NB4 (cell line): ENCODE measurements around the gene NUP210.

ENCODE experiments used
- DNase-seq: peaks from one replicate; pipeline ENCODE4 v3.0.0; 2010; ENCODE audit warnings: low read depth
- H3K4me3 ChIP-seq: one replicate; pipeline ENCODE4 v1.5.1; 2011; ENCODE audit warnings: mild to moderate bottlenecking, low read depth, low read length, moderate library complexity
- MAX ChIP-seq: IDR thresholded peaks from 2 replicates; pipeline ENCODE4 v1.6.1; 2011; ENCODE audit warnings: low read depth, low read length
- MYC ChIP-seq: IDR thresholded peaks from 2 replicates; pipeline ENCODE4 v1.6.1; 2011; ENCODE audit warnings: low read depth, low read length
- POLR2A ChIP-seq: IDR thresholded peaks from 2 replicates; pipeline ENCODE4 v1.6.1; 2011; ENCODE audit warnings: mild to moderate bottlenecking; ENCODE audit not compliant: insufficient read length; ENCODE audit errors: extremely low read depth
- TF ChIP-seq, protein P1 (sequence below): IDR thresholded peaks from one replicate; pipeline ENCODE4 v1.5.1; 2012; ENCODE audit warnings: low read depth, low read length

The NUP210 gene

GRCh38 chr3:13318626-13319470 lies 101.3 kb downstream of the NUP210 start:
- TF ChIP-seq MAX (no peak), POLR2A (no peak), MYC (no peak)
- TF ChIP-seq, protein P1, sequence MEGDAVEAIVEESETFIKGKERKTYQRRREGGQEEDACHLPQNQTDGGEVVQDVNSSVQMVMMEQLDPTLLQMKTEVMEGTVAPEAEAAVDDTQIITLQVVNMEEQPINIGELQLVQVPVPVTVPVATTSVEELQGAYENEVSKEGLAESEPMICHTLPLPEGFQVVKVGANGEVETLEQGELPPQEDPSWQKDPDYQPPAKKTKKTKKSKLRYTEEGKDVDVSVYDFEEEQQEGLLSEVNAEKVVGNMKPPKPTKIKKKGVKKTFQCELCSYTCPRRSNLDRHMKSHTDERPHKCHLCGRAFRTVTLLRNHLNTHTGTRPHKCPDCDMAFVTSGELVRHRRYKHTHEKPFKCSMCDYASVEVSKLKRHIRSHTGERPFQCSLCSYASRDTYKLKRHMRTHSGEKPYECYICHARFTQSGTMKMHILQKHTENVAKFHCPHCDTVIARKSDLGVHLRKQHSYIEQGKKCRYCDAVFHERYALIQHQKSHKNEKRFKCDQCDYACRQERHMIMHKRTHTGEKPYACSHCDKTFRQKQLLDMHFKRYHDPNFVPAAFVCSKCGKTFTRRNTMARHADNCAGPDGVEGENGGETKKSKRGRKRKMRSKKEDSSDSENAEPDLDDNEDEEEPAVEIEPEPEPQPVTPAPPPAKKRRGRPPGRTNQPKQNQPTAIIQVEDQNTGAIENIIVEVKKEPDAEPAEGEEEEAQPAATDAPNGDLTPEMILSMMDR, result no peak
- no peak overlapping the region for H3K4me3 ChIP-seq
- DNase-seq, result no peak

DNA sequence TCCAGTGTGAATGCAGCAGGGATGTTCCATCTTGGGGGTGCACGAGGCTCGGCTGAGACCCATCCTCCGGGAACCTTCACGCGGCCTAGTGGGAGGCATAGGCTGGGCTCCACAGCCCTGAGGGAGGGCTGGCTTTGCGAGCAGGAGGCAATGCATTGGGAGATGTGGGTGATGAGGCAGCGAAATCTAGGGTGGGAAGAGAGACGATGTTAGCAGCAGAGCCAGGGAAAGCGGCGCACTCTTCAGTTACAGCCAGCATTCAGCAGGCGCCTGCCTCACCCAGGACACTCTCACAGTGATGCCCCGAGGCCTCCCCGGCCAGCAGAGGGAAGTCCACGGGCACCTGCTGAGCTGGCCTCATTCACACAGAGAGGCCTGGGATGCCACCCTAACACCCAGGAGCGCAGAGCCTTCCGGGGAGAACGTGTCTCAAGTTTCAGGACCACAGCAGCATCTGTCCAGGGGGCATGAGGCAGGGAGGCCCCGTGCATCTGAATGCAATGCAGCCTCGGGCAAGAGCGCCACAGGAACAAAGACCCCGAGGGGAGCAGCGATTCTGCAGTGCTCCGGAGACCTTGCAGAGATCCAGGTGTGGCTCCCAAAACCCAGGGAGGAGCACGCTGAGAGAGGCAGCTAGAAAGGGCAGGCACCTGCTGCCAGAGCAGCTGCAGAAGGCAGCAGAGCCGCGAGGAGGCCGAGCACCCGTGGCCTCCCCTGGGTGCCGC lies 102.4 kb downstream of the NUP210 start:
- TF ChIP-seq MAX, result no peak
- no peak for TF ChIP-seq POLR2A
- no peak for TF ChIP-seq MYC
- TF ChIP-seq, protein P1, result no peak
- DNase-seq, result no peak
- no peak overlapping the region for H3K4me3 ChIP-seq

DNA sequence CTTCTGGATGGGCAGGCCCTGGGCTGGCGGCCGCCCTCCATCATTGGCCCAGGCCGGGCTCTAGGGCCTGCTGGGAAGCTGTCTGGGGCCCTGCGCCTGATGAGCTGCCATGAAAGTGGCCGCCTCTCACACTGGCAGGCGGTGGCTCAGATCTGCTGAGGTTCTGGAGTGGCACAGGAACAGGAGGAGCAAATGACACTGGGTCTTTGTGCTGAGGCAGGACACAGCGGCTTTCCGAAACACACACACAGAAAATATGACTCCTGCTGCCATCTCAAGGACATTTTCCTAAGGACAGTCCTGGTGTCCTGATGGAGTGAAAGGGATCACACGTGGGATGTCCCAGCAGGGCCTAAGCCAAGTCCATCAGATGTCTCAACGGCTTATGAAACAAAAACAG lies 103.5 kb downstream of the NUP210 start:
- TF ChIP-seq, protein P1, result no peak
- no peak for TF ChIP-seq MYC
- TF ChIP-seq MAX, result no peak
- no peak for TF ChIP-seq POLR2A
- no peak for DNase-seq
- no peak overlapping the region for H3K4me3 ChIP-seq

DNA sequence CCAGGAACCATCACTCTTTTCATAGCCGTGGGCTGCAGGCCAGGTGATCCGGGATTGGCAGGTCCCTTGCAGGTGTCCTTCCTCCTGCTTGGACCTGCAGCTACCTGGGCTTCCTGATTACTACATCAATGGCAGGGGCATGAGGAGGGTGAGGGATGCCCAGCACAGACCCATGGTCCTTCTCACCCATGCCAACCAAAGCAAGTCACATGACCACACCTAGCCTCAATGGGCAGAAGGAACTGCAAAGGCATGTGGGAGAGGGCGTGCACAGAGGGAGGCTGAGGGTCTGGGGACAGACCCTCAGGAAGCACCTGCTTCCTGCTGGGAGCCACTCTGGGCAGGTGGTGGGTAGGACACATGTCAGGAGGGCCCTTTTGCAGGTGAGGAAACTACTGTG lies 105.2 kb downstream of the NUP210 start:
- H3K4me3 ChIP-seq, result no peak overlapping the region
- no peak for TF ChIP-seq POLR2A
- TF ChIP-seq, protein P1, result no peak
- no peak for TF ChIP-seq MYC
- TF ChIP-seq MAX, result no peak
- no peak for DNase-seq

GRCh38 chr3:13313813-13314212 lies 106.3 kb downstream of the NUP210 start:
- DNase-seq, result no peak
- H3K4me3 ChIP-seq, result no peak overlapping the region
- no peak for TF ChIP-seq MAX
- TF ChIP-seq, protein P1, result no peak
- TF ChIP-seq MYC, result no peak
- TF ChIP-seq POLR2A, result no peak
